ENCODE data around the gene ZNF674. TPM values are rescaled to one million over a fixed set of nuclear protein-coding genes. Genes with fewer than 3 reads are reported as not detected.

Gene ZNF674
- total and polyA plus RNA-seq, 2 donors (not counting 1 experiment from before 2014, with no cell fraction given), result 0.84 to 2.3 TPM

DNA sequence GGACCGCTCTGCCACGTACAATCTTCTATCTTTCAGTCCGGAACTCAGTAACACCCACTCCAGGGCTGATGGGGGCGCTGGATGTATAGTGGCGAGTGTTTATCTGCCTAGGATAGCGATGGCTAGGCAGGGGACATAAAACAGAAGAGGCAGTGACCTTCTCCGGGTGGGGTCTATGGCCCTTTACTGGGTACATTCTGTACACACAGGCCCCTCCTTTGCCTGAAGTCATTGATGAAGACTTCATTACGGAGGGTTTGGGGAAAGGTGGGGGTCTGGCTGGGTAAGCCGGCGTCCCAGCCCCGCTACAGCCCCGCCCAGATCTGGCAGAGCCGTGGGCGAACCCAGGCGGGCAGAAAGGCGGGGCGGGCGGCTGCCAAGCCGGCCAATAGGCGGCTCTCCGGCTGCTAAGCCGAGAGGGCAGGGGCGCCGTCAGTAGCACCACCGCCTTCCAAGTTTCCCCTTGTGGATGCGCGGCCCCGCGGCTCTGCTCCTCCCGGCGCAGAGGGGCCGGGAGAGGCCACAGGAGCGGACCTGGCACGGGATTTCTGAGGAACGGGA is 28.2 kb upstream of the ZNF674 start, which contains the start of gene CHST7:
Gene CHST7 (plus strand): TSS at position 435 of the 561 bp plus-strand sequence. CDS start 167 bp downstream, outside the sequence.
- Histone ChIP-seq H3K4me2 (replicated peaks; ENCODE audit: low read depth, low read length, poor library complexity, severe bottlenecking) (peak within 1 kb of the TSS; percentile 68), H3K36me3 (replicated peaks in 1 of 2; ENCODE audit: control extremely low read depth in 1 of 2, control insufficient read depth in 1 of 2, extremely low read depth in 1 of 2, insufficient read depth in 2 of 2, low read length in 1 of 2) (no peaks in the 10 kb centered on the region), H3K4me3 (ENCODE audit: control extremely low read depth in 1 of 5, extremely low read depth in 1 of 5, insufficient read depth in 1 of 5, low read depth in 2 of 5, low read length in 4 of 5) (peak within 1 kb of the TSS; percentile 33 to 64 (median 57)), H3K27ac (ENCODE audit: low read length in 2 of 2) (peak within 1 kb of the TSS; percentile 22 to 48), H2AFZ (ENCODE audit: insufficient read depth, low read depth, low read length, poor library complexity, severe bottlenecking) (peak within 1 kb of the TSS; percentile 81), H3K27me3 (replicated peaks in 1 of 4; ENCODE audit: control extremely low read depth in 1 of 4, control insufficient read depth in 3 of 4, insufficient read depth in 4 of 4, low read length in 3 of 4) (peaks cover 0 to 5% (median 0%) of the 10 kb centered on the region in 4 experiments), H4K20me1 (ENCODE audit: control insufficient read depth, insufficient read depth, low read length, poor library complexity, severe bottlenecking) (no peaks in the 10 kb centered on the region), H3K9me3 (ENCODE audit: control extremely low read depth in 1 of 3, control insufficient read depth in 2 of 3, insufficient read depth in 1 of 3, low read length in 2 of 3) (no peaks in the 10 kb centered on the region), H3K4me1 (ENCODE audit: control insufficient read depth in 2 of 2, insufficient read depth in 2 of 2, low read length in 2 of 2) (peaks cover 17 to 35% of the 10 kb centered on the region in 2 donors), H3K9ac (ENCODE audit: low read length) (peak within 1 kb of the TSS; percentile 51), H3K79me2 (ENCODE audit: control insufficient read depth, insufficient read depth, low read length) (no peaks in the 10 kb centered on the region)
- WGBS (ENCODE audit: insufficient coverage), result under 1% methylated on average over 30 of the region's 35 CpGs
- ChIA-PET CTCF (interaction anchor here (1.0 to 2.3 kb wide), 4 partner anchors 11 to 192 kb away, joined by 3 to 14 read pairs (median 8); no protein-coding TSS in a partner anchor), POLR2A (interaction anchor here (0.8 kb wide), 1 partner anchor 494 kb away, joined by 3 read pairs; no protein-coding TSS in a partner anchor)
- TF ChIP-seq, protein P1, sequence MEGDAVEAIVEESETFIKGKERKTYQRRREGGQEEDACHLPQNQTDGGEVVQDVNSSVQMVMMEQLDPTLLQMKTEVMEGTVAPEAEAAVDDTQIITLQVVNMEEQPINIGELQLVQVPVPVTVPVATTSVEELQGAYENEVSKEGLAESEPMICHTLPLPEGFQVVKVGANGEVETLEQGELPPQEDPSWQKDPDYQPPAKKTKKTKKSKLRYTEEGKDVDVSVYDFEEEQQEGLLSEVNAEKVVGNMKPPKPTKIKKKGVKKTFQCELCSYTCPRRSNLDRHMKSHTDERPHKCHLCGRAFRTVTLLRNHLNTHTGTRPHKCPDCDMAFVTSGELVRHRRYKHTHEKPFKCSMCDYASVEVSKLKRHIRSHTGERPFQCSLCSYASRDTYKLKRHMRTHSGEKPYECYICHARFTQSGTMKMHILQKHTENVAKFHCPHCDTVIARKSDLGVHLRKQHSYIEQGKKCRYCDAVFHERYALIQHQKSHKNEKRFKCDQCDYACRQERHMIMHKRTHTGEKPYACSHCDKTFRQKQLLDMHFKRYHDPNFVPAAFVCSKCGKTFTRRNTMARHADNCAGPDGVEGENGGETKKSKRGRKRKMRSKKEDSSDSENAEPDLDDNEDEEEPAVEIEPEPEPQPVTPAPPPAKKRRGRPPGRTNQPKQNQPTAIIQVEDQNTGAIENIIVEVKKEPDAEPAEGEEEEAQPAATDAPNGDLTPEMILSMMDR (IDR thresholded peaks at IDR 0.05), result no peak
- no peak for TF ChIP-seq EZH2 (IDR thresholded peaks at IDR 0.05; ENCODE audit: borderline replicate concordance, insufficient read depth, low read depth, low read length, poor library complexity, severe bottlenecking)
- peak; percentile 74 for ATAC-seq (ENCODE audit: low read depth)
- DNase-seq, result peak; percentile 68
- Mint-ChIP-seq H3K4me1 (peaks cover 37% of the 10 kb centered on the region), H3K27me3 (no peaks in the 10 kb centered on the region), H3K4me3 (peak within 1 kb of the TSS; percentile 82), H3K27ac (peak within 1 kb of the TSS; percentile 89), H3K9me3 (ENCODE audit: insufficient read depth) (no peaks in the 10 kb centered on the region)
- intact Hi-C loops (cut with micrococcal nuclease), result loop anchor here (2.0 to 5.0 kb wide), 2 partner anchors 54 to 457 kb away; no protein-coding TSS in a partner anchor
